Astrocyte (in vitro differentiated cells and primary cell): ENCODE results near the gene SLC25A28. TPM values are rescaled to one million over a fixed set of nuclear protein-coding genes. Genes with fewer than 3 reads are reported as not detected.

Experiments used
- DNase-seq: peaks from one replicate; pipeline ENCODE4 v3.0.0-alpha.2; 2010; ENCODE audit warnings: low read depth
- FAIRE-seq: peaks from 2 replicates; lab custom pipeline; 2011; peaks lifted over from hg19 to GRCh38; lab: Jason Lieb, UNC
- H2AFZ ChIP-seq: 2 replicates; pipeline ENCODE4 v1.6.0; 2012; ENCODE audit warnings: low read depth, low read length, inconsistent platforms
- H3K27ac ChIP-seq: 2 replicates; pipeline ENCODE4 v1.5.1; 2011; ENCODE audit warnings: low read depth, low read length, inconsistent platforms
- H3K27me3 ChIP-seq: 2 replicates; pipeline ENCODE4 v1.6.0; 2011; ENCODE audit warnings: low read length, inconsistent platforms; ENCODE audit not compliant: insufficient read depth
- H3K36me3 ChIP-seq: 2 replicates; pipeline ENCODE4 v1.5.1; 2011; ENCODE audit warnings: low read length, inconsistent platforms; ENCODE audit not compliant: insufficient read depth
- H3K4me1 ChIP-seq: 2 replicates; pipeline ENCODE4 v1.5.1; 2011; ENCODE audit warnings: low read length, inconsistent platforms; ENCODE audit not compliant: insufficient read depth
- H3K4me2 ChIP-seq: 2 replicates; pipeline ENCODE4 v1.6.0; 2012; ENCODE audit warnings: low read length, inconsistent platforms
- H3K4me3 ChIP-seq: 2 replicates; pipeline ENCODE4 v1.5.1; 2011; ENCODE audit warnings: low read depth, mild to moderate bottlenecking, low read length, inconsistent platforms; ENCODE audit not compliant: insufficient read depth
- H3K79me2 ChIP-seq: 2 replicates; pipeline ENCODE4 v1.6.0; 2012; ENCODE audit warnings: mild to moderate bottlenecking, low read length, inconsistent platforms; ENCODE audit not compliant: insufficient read depth
- H3K9ac ChIP-seq: 2 replicates; pipeline ENCODE4 v1.6.0; 2012; ENCODE audit warnings: mild to moderate bottlenecking, low read length, inconsistent platforms
- H3K9me3 ChIP-seq: 2 replicates; pipeline ENCODE4 v1.5.1; 2012; ENCODE audit warnings: low read depth, mild to moderate bottlenecking, low read length, inconsistent platforms; ENCODE audit not compliant: insufficient read depth
- H4K20me1 ChIP-seq: 2 replicates; pipeline ENCODE4 v1.6.0; 2012; ENCODE audit warnings: low read length, inconsistent platforms; ENCODE audit not compliant: insufficient read depth
- H3K27ac Mint-ChIP-seq: one replicate; pipeline ENCODE4 v1.8.0; 2021; ENCODE audit warnings: mild to moderate bottlenecking, mixed read lengths; ENCODE audit not compliant: unreplicated experiment
- H3K27me3 Mint-ChIP-seq: one replicate; pipeline ENCODE4 v1.8.0; 2021; ENCODE audit warnings: low read depth, mixed read lengths; ENCODE audit not compliant: unreplicated experiment
- H3K36me3 Mint-ChIP-seq: one replicate; pipeline ENCODE4 v1.8.0; 2021; ENCODE audit warnings: low read depth, mixed read lengths; ENCODE audit not compliant: unreplicated experiment
- H3K4me1 Mint-ChIP-seq: one replicate; pipeline ENCODE4 v1.8.0; 2021; ENCODE audit warnings: low read depth, mixed read lengths; ENCODE audit not compliant: unreplicated experiment
- H3K4me3 Mint-ChIP-seq: one replicate; pipeline ENCODE4 v1.8.0; 2021; ENCODE audit warnings: mild to moderate bottlenecking, moderate library complexity, mixed read lengths; ENCODE audit not compliant: unreplicated experiment
- H3K9me3 Mint-ChIP-seq: one replicate; pipeline ENCODE4 v1.8.0; 2021; ENCODE audit warnings: mild to moderate bottlenecking, mixed read lengths; ENCODE audit not compliant: unreplicated experiment
- EZH2 ChIP-seq: IDR thresholded peaks from 2 replicates; pipeline ENCODE4 v1.6.1; 2012; ENCODE audit warnings: mild to moderate bottlenecking, low read length, inconsistent platforms; ENCODE audit not compliant: insufficient read depth
- total RNA-seq: library from RNA; stranded (reverse); gene quantifications from 2 replicates; pipeline ENCODE4 v1.2.1, GENCODE V29; 2021
- TF ChIP-seq, protein P1 (sequence below): IDR thresholded peaks from 2 replicates; pipeline ENCODE4 v1.5.1; 2011; ENCODE audit warnings: low read depth, mild to moderate bottlenecking, inconsistent platforms, low read length, moderate library complexity; ENCODE audit not compliant: insufficient read depth

Gene SLC25A28
- total RNA-seq, 1 donor from 2014 or later, result 38.0 TPM

DNA sequence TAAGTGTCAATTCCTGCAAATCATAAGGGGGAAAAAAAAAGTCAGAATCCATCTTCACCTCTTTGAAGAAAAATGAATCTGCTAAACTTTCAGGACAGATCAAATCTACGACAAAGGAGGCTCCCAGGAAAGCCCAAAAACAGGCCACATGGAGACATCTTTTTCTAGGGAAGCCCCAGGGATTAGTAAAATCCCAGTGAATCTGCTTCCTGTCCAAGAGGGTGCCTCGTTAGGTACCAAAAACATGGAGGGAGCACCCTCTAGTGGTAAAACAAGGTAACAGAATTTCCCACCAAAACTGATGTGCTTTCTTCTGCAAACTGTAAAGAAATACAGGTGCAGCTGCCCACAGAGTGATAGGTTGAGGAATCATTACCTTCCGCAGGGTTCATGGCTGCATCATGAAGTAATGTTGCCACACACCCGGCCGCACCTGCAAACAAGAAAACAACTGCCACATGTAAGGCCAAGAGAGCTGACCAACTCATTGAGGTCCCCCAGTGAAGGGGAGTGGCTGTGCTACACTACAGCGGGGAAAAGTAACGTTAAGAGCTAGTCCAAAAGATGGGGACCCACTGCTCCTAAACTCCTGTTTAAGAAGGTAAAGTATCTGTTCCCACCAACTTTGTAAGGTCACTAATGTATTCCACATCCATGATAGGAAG, 7.9 kb downstream of the SLC25A28 start:
- Mint-ChIP-seq H3K27me3 (no peaks in the 10 kb centered on the region), H3K9me3 (no peaks in the 10 kb centered on the region), H3K27ac (no peak overlapping the region), H3K4me1 (peaks cover 5% of the 10 kb centered on the region), H3K4me3 (no peak overlapping the region), H3K36me3 (peaks cover 16% of the 10 kb centered on the region)
- Histone ChIP-seq H3K27ac (no peak overlapping the region), H4K20me1 (peaks cover 37% of the 10 kb centered on the region), H3K9ac (no peak overlapping the region), H3K27me3 (no peaks in the 10 kb centered on the region), H3K4me3 (no peak overlapping the region), H3K79me2 (peaks cover 19% of the 10 kb centered on the region), H3K4me1 (no peaks in the 10 kb centered on the region), H3K9me3 (no peaks in the 10 kb centered on the region), H3K36me3 (peaks cover 12% of the 10 kb centered on the region), H2AFZ (no peak overlapping the region), H3K4me2 (no peak overlapping the region)
- peak; percentile 76 for FAIRE-seq
- TF ChIP-seq EZH2, result no peak
- TF ChIP-seq, protein P1, sequence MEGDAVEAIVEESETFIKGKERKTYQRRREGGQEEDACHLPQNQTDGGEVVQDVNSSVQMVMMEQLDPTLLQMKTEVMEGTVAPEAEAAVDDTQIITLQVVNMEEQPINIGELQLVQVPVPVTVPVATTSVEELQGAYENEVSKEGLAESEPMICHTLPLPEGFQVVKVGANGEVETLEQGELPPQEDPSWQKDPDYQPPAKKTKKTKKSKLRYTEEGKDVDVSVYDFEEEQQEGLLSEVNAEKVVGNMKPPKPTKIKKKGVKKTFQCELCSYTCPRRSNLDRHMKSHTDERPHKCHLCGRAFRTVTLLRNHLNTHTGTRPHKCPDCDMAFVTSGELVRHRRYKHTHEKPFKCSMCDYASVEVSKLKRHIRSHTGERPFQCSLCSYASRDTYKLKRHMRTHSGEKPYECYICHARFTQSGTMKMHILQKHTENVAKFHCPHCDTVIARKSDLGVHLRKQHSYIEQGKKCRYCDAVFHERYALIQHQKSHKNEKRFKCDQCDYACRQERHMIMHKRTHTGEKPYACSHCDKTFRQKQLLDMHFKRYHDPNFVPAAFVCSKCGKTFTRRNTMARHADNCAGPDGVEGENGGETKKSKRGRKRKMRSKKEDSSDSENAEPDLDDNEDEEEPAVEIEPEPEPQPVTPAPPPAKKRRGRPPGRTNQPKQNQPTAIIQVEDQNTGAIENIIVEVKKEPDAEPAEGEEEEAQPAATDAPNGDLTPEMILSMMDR, result peak; percentile 83
- DNase-seq, result peak; percentile 12

DNA sequence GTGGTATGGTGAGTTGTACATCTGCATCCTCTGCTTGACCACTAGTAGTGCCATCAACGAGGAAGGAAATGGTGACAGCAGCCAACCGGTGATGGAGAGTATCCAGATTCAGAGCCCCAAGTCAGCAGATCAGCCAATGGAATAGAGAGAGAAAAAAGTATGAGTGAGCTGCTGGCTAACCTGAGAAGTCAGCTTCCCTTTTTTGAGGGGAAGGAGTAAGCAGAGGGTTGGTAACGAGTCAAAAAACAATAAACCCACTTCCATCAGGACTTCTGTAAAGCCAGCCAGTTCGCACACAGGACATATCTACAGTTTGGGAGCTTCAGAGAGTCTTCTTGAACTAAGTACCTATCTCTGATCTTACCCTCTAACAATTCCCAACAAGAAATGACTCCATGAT, 8.9 kb downstream of the SLC25A28 start:
- Histone ChIP-seq H3K27ac (no peak overlapping the region), H3K79me2 (peaks cover 9% of the 10 kb centered on the region), H3K36me3 (peaks cover 12% of the 10 kb centered on the region), H4K20me1 (peaks cover 28% of the 10 kb centered on the region), H3K4me3 (no peak overlapping the region), H3K4me1 (no peaks in the 10 kb centered on the region), H3K4me2 (no peak overlapping the region), H3K27me3 (no peaks in the 10 kb centered on the region), H3K9ac (no peak overlapping the region), H3K9me3 (no peaks in the 10 kb centered on the region), H2AFZ (no peak overlapping the region)
- H3K36me3 Mint-ChIP-seq, result peaks cover 16% of the 10 kb centered on the region
- no peaks in the 10 kb centered on the region for H3K27me3 Mint-ChIP-seq
- no peak for DNase-seq
- no peak overlapping the region for H3K4me3 Mint-ChIP-seq
- no peak overlapping the region for H3K27ac Mint-ChIP-seq
- H3K9me3 Mint-ChIP-seq, result no peaks in the 10 kb centered on the region
- FAIRE-seq, result no peak
- H3K4me1 Mint-ChIP-seq, result peaks cover 4% of the 10 kb centered on the region
- TF ChIP-seq, protein P1, result no peak
- no peak for TF ChIP-seq EZH2

DNA sequence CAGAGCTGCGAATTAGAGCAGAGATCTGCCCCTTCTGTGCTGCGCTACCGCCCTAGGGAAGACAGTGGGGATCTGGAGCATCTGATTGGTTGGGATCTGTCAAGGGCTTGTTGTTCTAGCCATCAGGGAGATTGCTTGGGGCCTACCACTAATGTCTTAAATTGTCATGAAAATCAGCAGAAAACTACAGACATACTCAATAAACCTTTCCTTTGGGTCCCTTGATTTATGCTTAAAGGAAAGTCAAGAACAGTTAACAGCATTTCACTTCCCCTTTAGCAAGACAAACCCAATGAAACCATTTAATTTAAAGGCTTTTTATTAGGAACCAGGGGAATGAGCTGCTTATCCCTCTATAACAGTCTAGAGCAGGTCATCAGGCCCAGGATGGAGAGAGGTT, 10.0 kb downstream of the SLC25A28 start:
- no peak overlapping the region for H3K9ac ChIP-seq
- peaks cover 12% of the 10 kb centered on the region for H3K36me3 ChIP-seq
- no peak for TF ChIP-seq EZH2
- TF ChIP-seq, protein P1, result no peak
- Mint-ChIP-seq H3K4me1 (no peaks in the 10 kb centered on the region), H3K4me3 (no peak overlapping the region), H3K27me3 (no peaks in the 10 kb centered on the region), H3K27ac (no peak overlapping the region), H3K9me3 (no peaks in the 10 kb centered on the region), H3K36me3 (peaks cover 16% of the 10 kb centered on the region)
- H3K4me3 ChIP-seq, result no peak overlapping the region
- H4K20me1 ChIP-seq, result peaks cover 21% of the 10 kb centered on the region
- FAIRE-seq (no peak), DNase-seq (no peak)
- H3K27me3 ChIP-seq, result no peaks in the 10 kb centered on the region
- H3K4me1 ChIP-seq, result no peaks in the 10 kb centered on the region
- H2AFZ ChIP-seq, result no peak overlapping the region
- no peak overlapping the region for H3K4me2 ChIP-seq
- H3K79me2 ChIP-seq, result peaks cover 1% of the 10 kb centered on the region
- H3K9me3 ChIP-seq, result no peaks in the 10 kb centered on the region
- H3K27ac ChIP-seq, result no peak overlapping the region
